GM20431 (cell line): ENCODE data around the gene MLANA.

Source experiments
- in situ Hi-C: fragments of 300-500 bp; cut with MseI, MboI; formaldehyde crosslinking; loops from one replicate; pipeline ENCODE4 v1.15.0; 2020; ENCODE audit warnings: low sequenced_read_pairs; ENCODE audit not compliant: unreplicated experiment

MLANA gene

DNA sequence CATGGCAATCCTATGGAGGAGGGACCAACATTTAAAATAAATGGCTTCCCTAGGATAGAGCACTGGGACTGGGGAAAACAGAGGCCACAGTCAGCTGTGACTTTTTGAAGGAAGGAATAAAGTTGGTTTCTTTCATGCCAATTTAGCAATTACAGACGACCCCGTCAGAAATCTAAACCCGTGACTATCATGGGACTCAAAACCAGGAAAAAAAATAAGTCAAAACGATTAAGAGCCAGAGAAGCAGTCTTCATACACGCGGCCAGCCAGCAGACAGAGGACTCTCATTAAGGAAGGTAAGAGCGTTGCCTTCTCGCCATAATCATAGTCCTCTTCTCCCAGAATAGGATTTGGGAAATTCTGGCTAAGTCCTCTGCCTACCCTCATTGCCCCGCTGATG is at the start of gene MLANA:
MLANA (plus strand) TSS at position 249 of the 400 bp plus-strand sequence. CDS start 1,586 bp downstream, outside the sequence.
- in situ Hi-C loops: loop anchor here (25.0 kb wide), 2 partner anchors 147 to 422 kb away; no protein-coding TSS in a partner anchor

GRCh38 chr9:5841771-5842573 is 48.7 kb upstream of the MLANA start:
- in situ Hi-C loops: no loop called here

- in situ Hi-C loops: no loop called here
Observed at GRCh38 chr9:5842929-5843793, 47.5 kb upstream of the MLANA start.

DNA sequence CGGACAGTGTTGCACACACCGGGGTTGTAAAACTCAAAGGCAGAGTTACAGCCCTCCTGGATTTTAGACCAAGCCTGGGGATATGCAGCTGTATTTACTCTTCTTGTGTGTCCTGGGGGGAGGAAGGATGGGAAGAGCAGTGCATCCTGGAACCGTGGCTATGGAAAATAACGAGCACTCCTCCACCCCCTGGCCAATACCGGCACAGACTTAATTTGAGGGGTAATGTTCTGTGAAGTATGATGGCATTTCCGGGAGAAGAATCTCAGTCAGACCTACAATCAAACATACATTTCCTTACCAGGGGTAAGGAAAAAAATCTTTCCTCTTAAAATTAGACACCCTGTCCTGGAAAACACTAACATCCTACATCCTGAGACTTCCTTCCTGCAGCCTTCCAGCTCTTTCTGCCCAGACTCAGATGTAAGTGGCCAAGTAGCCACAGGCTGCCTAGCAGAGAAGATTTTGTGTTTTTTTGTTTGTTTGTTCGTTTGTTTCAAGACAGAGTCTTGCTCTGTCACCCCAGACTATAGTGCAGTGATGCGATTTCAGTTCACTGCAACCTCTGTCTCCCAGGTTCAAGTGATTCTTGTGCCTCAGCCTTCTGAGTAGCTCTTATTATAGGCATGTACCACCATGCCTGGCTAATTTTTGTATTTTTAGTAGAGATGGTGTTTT is 46.8 kb upstream of the MLANA start:
- in situ Hi-C loops: no loop called here

DNA sequence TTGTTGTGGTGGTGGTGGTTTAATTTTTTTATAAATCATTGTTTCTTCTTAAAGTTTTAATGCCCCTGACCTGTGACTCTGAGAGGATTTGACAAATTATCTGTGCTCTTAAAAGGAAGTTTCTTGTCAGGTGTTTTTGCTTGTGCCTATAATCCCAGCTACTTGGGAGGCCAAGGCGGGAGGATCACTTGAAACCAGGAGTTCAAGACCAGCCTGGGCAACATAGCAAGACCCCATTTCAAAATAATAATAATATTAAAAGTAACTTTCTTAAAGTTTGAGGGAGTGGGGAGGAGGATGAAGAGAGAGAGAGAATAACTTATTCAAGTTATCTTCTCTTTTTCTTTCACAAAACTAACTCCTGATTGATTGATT is 45.5 kb upstream of the MLANA start:
- in situ Hi-C loops: no loop called here

DNA sequence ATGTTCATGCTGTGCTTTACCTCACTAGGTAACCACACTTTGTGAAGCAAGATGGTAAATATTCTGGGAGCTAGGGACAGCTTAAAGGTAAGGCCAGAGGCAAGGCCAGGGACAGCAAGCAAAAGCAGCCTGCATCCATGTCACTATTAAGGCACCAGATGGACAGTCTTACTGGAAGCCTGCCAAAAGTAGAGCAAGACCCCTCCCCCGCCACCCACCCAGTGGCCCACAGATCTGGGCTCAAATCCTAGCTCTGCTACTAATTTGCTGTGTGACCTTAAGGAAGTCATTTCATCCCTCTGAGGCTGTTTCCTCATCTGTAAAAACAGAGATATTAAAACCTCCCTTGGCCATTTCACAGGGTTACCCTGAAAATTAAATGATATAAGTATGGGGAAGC is 44.6 kb upstream of the MLANA start:
- in situ Hi-C loops: no loop called here

DNA sequence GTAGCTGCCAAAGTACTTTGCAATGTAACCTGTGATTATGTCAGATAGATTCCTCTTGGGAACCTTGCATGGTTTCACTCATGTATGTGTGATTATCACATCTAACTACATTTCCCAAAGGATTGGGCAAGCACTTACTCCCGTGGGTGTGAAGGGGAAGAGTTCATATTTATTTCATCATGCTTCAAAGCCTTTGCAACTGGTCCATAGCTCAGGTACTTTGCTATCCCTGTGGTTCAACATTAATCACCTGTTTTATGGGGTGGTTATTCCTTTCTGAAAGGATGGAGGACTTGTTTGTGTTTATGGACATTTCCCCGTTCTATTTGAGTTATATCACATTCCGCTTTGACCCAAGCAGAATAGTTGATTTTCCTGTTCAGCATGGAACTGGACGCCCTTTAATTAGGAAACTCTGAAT is 44.2 kb upstream of the MLANA start:
- in situ Hi-C loops: no loop called here

DNA sequence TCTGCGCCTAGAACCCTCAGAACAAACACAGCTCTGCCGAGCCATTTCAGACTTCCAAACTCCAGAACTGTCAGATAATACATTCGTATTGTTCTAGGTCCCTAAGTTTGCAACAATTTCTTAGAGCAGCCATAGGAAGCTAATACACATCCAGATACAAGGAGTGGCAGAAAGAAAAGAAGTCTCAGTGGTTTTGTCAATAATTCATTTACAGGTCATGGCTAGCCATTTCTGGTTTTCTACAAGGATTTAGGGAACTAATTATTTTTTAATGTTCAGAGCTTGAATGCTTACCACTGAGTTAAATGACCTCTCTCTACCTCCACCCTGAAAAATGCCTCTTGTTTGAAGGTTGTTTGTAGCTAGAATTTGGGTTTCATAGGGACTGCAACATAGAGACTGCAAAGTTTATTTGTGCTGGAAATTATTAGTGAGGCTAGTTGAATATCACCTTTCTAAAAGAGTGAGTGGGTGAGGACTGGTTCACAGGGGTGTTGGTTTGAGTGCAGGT is 42.3 kb upstream of the MLANA start:
- in situ Hi-C loops: no loop called here

DNA sequence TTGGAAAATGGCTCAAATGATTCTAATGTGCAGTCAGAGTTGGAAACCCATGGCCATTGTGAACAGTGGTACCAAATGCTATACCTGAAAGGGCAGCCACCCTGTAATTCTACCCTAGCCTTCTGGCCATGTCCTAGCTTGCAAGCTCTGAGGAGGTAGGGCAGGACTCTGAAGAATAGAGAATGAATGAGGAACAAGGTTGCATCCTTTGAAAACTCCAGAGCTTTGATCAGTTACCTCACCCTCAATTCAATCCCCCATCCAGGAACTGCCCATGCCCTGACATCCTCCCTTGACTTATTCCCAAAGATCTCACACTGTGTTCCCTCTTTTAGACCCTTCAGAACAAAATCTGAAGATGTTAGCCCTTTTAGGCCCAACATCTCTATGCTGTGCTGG is 40.0 kb upstream of the MLANA start:
- in situ Hi-C loops: no loop called here

DNA sequence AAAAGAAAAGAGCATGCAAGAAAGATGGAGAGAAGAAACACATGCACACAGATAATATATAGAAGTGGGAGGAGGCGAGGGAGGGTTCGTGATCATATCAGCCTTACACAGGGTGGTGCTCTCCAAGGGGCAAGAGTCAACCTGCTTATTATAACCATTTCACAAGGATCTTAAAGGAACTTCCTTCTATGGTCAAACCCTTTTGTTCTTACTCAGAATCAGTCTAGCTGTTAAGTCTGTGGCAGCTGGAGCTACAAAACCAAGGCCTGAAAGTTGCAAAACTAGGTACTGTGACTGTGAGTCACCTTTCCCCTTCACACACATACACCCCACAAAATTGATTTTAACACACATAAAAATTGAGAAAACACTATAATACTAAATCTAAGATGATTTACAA is 39.2 kb upstream of the MLANA start:
- in situ Hi-C loops: no loop called here

DNA sequence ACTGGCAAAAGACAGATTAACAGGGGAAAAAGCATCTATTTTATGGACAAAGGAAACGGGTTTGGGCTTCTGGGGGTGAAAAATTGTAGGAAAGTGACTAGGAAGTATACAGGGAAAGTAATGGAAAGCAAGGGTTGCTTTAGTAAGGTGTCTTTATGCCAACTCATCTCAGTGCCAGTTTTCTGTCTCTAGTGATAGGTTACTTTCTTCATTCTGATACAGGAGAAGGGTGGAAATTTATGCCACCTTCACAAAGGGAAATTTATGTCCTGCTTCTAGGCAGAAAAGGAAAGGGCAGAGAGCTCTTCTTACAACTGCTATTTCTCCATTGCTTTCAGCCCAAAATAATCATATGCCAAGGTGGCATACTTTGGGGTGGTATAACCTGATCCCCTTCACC is 37.7 kb upstream of the MLANA start:
- in situ Hi-C loops: no loop called here

DNA sequence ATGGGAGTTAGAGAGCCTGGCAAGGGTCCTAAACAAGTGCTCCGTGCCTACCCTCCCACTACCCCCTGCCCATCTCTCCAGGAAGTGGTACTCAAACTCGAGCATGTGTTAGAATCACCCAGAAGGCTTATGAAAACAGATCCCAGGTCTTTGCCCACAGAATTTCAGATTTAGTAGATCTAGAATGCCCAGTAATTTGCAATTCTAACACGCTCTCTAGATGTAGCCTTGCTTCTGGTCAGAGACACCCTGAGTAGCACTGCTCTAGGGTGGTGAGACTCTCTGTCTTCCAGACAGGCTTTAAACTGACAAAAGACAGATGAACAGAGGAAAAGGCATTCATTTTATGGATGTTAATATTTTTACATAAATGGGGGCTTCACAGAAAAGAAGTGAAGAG is 37.1 kb upstream of the MLANA start:
- in situ Hi-C loops: no loop called here

DNA sequence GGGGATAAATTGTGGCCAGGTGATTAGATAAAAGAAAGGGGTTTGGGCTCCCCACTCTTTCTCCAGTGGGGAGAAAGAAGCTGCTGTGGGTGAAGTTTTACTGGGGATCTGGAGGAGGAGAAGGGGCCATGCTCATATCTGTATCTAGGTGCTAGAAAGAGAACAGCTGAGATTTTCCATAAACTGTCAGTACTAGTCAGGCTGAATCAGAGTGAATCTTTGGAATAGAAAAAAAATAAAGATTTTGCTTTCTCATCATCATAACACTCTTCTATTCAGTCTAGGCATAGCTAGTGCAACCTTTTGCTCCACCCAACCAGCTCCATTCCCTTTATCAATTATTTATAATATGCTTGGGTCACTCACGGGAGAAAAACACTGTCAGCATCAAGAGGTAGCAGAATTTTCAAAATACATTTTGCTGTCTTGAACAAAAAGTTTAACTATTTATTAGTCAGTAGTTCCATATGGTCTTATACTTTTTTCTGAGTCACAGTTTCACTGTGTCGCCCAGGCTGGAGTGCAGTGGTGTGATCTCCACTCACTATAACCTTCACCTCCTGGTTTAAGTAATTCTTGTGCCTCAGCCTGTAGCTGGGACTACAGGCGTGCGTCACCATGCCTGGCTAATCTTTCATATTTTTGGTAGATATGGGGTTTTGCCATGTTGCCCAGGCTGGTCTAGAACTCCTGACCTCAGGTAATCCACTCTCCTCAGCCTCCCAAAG is 36.5 kb upstream of the MLANA start:
- in situ Hi-C loops: no loop called here

- in situ Hi-C loops: no loop called here
Observed at GRCh38 chr9:5857928-5858327, 32.8 kb upstream of the MLANA start.

DNA sequence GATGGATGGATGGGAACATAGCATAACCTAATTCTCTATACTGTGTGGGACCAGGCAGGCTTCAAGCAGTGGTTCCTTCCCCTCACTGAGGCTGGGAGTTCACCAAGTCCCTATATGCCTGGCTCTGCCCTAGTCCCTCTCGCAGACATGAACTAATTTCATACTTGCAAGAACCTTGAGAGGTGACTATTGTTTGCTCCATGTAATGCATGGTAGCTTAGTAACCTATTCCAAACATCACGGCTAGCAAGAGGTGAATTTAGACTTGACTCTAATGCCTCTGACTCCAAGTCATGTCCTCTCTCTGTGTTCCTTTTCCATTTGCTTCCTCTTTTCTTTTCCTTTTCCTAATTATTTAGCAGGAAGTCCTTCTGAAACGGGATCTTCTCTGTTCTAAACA is 31.9 kb upstream of the MLANA start:
- in situ Hi-C loops: no loop called here

- in situ Hi-C loops: no loop called here
Observed at GRCh38 chr9:5863092-5863746, 27.5 kb upstream of the MLANA start.

- in situ Hi-C loops: no loop called here
Observed at GRCh38 chr9:5864446-5864845, 26.2 kb upstream of the MLANA start.

GRCh38 chr9:5866272-5866671 is 24.4 kb upstream of the MLANA start:
- in situ Hi-C loops: no loop called here

DNA sequence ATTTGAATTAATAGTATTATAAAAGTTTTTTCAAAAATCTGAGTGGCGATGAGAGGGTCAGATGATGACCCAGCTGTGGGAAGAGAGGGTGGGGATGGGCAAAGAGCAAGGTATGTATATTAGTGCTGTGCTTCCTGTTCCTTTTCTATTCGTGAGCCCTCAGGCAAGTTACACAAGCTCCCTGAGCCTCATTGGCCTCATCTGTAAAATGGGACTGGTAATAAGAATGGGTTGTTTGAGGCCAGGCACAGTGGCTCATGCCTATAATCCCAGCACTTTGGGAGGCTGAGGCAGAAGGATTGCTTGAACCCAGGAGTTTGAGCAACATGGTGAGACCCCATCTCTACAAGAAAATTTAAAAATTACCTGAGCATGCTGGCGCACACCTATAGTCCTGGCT is 24.0 kb upstream of the MLANA start:
- in situ Hi-C loops: no loop called here
